ENCODE data around the gene PPP1R9B. TPM values are rescaled to one million over a fixed set of nuclear protein-coding genes. Genes with fewer than 3 reads are reported as not detected.

Gene PPP1R9B
- total RNA-seq, 4 donors from 2014 or later, result 23.3 to 38.1 (median 30.8) TPM

DNA sequence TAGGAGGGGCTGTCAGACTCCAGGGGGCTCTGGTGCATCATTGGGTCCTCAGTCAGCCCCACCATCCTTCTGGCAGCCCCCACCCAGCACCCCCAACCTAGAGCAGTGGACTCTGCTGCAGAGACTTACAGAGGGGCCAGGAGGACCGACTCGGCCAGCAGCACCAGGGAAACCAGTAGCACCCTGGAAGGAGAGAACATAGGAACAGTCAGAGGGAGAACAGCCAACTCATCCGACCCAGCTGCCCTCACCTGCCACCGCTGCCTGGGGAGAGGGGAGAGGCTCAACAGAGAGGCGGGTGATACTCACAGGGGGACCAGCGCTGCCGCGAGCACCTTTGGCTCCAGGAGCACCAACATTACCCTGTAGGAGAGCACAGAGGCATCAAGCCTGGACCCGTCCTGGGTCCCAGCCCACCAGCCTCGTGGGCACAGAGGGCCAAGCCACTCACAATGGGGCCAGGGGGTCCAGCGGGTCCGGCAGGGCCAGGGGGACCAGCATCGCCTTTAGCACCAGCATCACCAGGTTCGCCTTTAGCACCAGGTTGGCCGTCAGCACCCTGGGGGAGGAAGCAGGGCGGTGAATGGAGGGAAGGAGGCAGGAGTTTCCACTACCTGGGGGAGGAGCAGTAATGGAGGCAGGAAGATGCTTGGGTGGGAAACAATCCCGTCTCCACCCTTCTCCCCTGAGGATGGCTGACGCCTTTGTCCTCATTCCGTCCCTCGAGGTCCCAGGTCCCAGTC lies 39.2 kb upstream of the PPP1R9B start:
- Histone ChIP-seq H3K27me3 (no peaks in the 10 kb centered on the region), H3K36me3 (peaks cover 0 to 96% of the 10 kb centered on the region in 2 donors), H3K4me3 (no peak overlapping the region), H3K27ac (peak overlapping the region in 2 of 4 donors; percentile 54 to 82), H3K9me3 (no peaks in the 10 kb centered on the region), H3K4me1 (peaks cover 2 to 38% (median 6%) of the 10 kb centered on the region in 3 donors)
- ATAC-seq, result no peak
- TF ChIP-seq EP300 (IDR thresholded peaks at IDR 0.05), result no peak
- no peak for TF ChIP-seq POLR2AphosphoS5 (IDR thresholded peaks at IDR 0.05)
- no peak for TF ChIP-seq POLR2A (IDR thresholded peaks at IDR 0.05)
- no peak for TF ChIP-seq CTCF (IDR thresholded peaks at IDR 0.05)
- WGBS, 2 donors (ENCODE audit: low coverage in 1 of 2), result 20 to 90% methylated on average over 2 to 5 of the region's 20 CpGs

DNA sequence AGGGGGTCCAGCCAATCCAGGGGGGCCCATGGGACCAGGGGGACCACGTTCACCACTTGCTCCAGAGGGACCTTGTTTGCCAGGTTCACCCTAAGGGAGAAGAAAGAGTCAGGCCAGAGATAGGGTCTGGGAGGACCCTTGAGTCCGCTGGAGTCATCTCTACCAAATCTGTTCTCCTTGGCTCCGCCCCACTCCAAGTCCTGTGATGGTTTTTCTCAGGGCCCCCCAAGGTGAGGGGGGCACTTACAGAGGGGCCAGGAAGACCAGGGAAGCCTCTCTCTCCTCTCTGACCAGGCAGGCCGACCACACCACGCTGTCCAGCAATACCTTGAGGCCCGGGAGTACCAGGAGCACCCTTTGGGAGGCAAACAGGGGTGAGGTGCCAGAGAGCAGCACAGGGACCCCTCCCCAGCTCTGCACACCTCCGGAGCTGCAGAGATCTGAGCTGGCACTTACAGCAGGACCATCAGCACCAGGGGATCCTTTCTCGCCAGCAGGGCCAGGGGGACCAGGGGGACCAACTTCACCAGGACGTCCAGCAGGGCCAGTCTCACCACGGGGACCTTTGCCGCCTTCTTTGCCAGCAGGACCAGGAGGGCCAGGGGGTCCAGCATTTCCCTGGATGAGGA lies 38.6 kb upstream of the PPP1R9B start:
- H3K36me3 ChIP-seq, result peaks cover 0 to 89% of the 10 kb centered on the region in 2 donors
- 83% methylated on average over 1 of the region's 11 CpGs; no CpG with 5 or more reads in 1 of the 2 donors for WGBS, 2 donors (ENCODE audit: low coverage in 1 of 2)
- H3K9me3 ChIP-seq, result no peaks in the 10 kb centered on the region
- H3K4me3 ChIP-seq, result no peak overlapping the region
- TF ChIP-seq EP300 (IDR thresholded peaks at IDR 0.05) (no peak), POLR2A (IDR thresholded peaks at IDR 0.05) (no peak), POLR2AphosphoS5 (IDR thresholded peaks at IDR 0.05) (no peak), CTCF (IDR thresholded peaks at IDR 0.05) (no peak)
- ATAC-seq, result no peak
- peak overlapping the region in 3 of 4 donors; percentile 31 to 82 (median 54) for H3K27ac ChIP-seq
- H3K4me1 ChIP-seq, result peaks cover 3 to 38% (median 12%) of the 10 kb centered on the region in 3 donors
- no peaks in the 10 kb centered on the region for H3K27me3 ChIP-seq

- Histone ChIP-seq H3K9me3 (no peaks in the 10 kb centered on the region), H3K4me3 (no peak overlapping the region), H3K4me1 (peaks cover 3 to 40% (median 13%) of the 10 kb centered on the region in 3 donors), H3K36me3 (peaks cover 0 to 84% of the 10 kb centered on the region in 2 donors), H3K27ac (peak overlapping the region in 3 of 4 donors; percentile 31 to 82 (median 53)), H3K27me3 (no peaks in the 10 kb centered on the region)
- WGBS, 2 donors (ENCODE audit: low coverage in 1 of 2), result 47 to 50% methylated on average over 1 to 10 of the region's 13 CpGs
- no peak for ATAC-seq
- TF ChIP-seq POLR2A (IDR thresholded peaks at IDR 0.05) (no peak), EP300 (IDR thresholded peaks at IDR 0.05) (no peak), POLR2AphosphoS5 (IDR thresholded peaks at IDR 0.05) (no peak), CTCF (IDR thresholded peaks at IDR 0.05) (no peak)
These were observed 38.0 kb upstream of the PPP1R9B start for GRCh38 chr17:50188531-50188920.

GRCh38 chr17:50187751-50188530 lies 37.5 kb upstream of the PPP1R9B start:
- Histone ChIP-seq H3K4me1 (peaks cover 3 to 45% (median 13%) of the 10 kb centered on the region in 3 donors), H3K4me3 (no peak overlapping the region), H3K27me3 (no peaks in the 10 kb centered on the region), H3K27ac (peak overlapping the region in 3 of 4 donors; percentile 3 to 87 (median 82)), H3K9me3 (no peaks in the 10 kb centered on the region), H3K36me3 (peaks cover 0 to 78% of the 10 kb centered on the region in 2 donors)
- no peak for ATAC-seq
- 40% methylated on average over 1 of the region's 17 CpGs; no CpG with 5 or more reads in 1 of the 2 donors for WGBS, 2 donors (ENCODE audit: low coverage in 1 of 2)
- TF ChIP-seq POLR2A (IDR thresholded peaks at IDR 0.05) (no peak), CTCF (IDR thresholded peaks at IDR 0.05) (no peak), EP300 (IDR thresholded peaks at IDR 0.05) (no peak), POLR2AphosphoS5 (IDR thresholded peaks at IDR 0.05) (no peak)
